HG03558 (cell line): ENCODE data around the gene SERPINB8.
A peak's percentile ranks its signal among the peaks of the same experiment; 100 is the strongest.

Experiments
- ATAC-seq: cut with Tn5 transposase; IDR thresholded peaks from one replicate; pipeline ENCODE4 v1.9.1; 2021; ENCODE audit warnings: moderate number of reproducible peaks; ENCODE audit not compliant: unreplicated experiment; ENCODE audit errors: extremely low read depth

SERPINB8 gene

GRCh38 chr18:64002581-64002980 lies 32.7 kb downstream of the SERPINB8 start:
- ATAC-seq: no peak

- no peak for ATAC-seq
Observed at GRCh38 chr18:64009305-64009704, 39.4 kb downstream of the SERPINB8 start.

GRCh38 chr18:64011513-64011912 lies 41.6 kb downstream of the SERPINB8 start:
- ATAC-seq: no peak

- no peak for ATAC-seq
Observed at GRCh38 chr18:64017870-64018269, 48.0 kb downstream of the SERPINB8 start.

- no peak for ATAC-seq
Observed at GRCh38 chr18:64019922-64020756, 50.3 kb downstream of the SERPINB8 start.

GRCh38 chr18:64026350-64026749 lies 56.5 kb downstream of the SERPINB8 start:
- no peak for ATAC-seq

GRCh38 chr18:64027931-64028695 lies 58.2 kb downstream of the SERPINB8 start:
- peak; percentile 64 for ATAC-seq

GRCh38 chr18:64029096-64029495 lies 59.2 kb downstream of the SERPINB8 start:
- no peak for ATAC-seq

GRCh38 chr18:64031411-64031810 lies 61.5 kb downstream of the SERPINB8 start:
- ATAC-seq: no peak

- no peak for ATAC-seq
Observed at GRCh38 chr18:64032312-64032711, 62.4 kb downstream of the SERPINB8 start.

GRCh38 chr18:64037812-64038414 lies 68.0 kb downstream of the SERPINB8 start:
- no peak for ATAC-seq
